Measurements from ENCODE around the gene PDIK1L.

DNA sequence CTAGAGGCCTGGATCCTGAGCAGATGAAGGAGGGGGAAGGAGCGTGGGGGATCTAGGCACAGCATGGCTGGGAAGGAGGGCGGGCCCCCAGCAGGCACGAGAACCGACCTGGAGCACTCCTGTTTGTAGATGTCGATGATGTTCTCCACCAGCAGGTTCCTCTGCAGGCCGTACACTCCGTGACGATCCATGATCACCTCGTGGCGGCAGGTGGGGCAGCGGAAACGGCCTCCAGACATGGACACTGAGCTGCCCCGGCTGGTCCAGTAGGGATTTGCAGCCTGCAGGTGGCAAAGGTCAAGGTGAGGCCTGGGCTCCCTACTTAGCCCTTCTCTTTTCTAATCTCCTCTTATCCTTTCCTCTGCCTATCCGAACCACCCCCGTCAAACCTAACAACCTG is 45.5 kb upstream of the PDIK1L start:
- TF ChIP-seq BMI1 (IDR thresholded peaks at IDR 0.05; ENCODE audit: low read length) (no peak), MTA3 (IDR thresholded peaks at IDR 0.05; ENCODE audit: borderline replicate concordance) (no peak), NCOA2 (IDR thresholded peaks at IDR 0.05; ENCODE audit: partially characterized antibody in 2 of 2) (no peak), TOE1 (IDR thresholded peaks at IDR 0.05; ENCODE audit: borderline replicate concordance) (no peak), TOE1 (CRISPR knock-in tag; IDR thresholded peaks at IDR 0.05; ENCODE audit: borderline replicate concordance, low read depth) (no peak), CXXC5 (CRISPR knock-in tag; IDR thresholded peaks at IDR 0.05) (no peak), ZEB2 (IDR thresholded peaks at IDR 0.05) (no peak; the same call in 1 of the 2 replicates), CBX3 (IDR thresholded peaks at IDR 0.05; ENCODE audit: borderline replicate concordance in 1 of 2, low read length in 2 of 2) (no peak)
- TF ChIP-seq, protein P1, sequence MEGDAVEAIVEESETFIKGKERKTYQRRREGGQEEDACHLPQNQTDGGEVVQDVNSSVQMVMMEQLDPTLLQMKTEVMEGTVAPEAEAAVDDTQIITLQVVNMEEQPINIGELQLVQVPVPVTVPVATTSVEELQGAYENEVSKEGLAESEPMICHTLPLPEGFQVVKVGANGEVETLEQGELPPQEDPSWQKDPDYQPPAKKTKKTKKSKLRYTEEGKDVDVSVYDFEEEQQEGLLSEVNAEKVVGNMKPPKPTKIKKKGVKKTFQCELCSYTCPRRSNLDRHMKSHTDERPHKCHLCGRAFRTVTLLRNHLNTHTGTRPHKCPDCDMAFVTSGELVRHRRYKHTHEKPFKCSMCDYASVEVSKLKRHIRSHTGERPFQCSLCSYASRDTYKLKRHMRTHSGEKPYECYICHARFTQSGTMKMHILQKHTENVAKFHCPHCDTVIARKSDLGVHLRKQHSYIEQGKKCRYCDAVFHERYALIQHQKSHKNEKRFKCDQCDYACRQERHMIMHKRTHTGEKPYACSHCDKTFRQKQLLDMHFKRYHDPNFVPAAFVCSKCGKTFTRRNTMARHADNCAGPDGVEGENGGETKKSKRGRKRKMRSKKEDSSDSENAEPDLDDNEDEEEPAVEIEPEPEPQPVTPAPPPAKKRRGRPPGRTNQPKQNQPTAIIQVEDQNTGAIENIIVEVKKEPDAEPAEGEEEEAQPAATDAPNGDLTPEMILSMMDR (IDR thresholded peaks at IDR 0.05 in 2 of 3, conservative IDR thresholded peaks at IDR 0.05 in 1 of 3; ENCODE audit: insufficient read depth in 2 of 3, low read depth in 1 of 3, low read length in 3 of 3) = no peak
